GM12891 (cell line): ENCODE measurements around the gene CDH6.

Experiments used
- DNase-seq: peaks from one replicate; pipeline ENCODE4 v3.0.0; 2011; ENCODE audit warnings: low spot score; ENCODE audit not compliant: insufficient read length
- FAIRE-seq: peaks from 2 replicates; lab custom pipeline; 2011; peaks lifted over from hg19 to GRCh38; lab: Jason Lieb, UNC
- PAX5 ChIP-seq: IDR thresholded peaks from 2 replicates; pipeline ENCODE4 v1.6.1; 2011; ENCODE audit warnings: low read length, moderate library complexity, mild to moderate bottlenecking; ENCODE audit not compliant: insufficient read depth, severe bottlenecking
- POLR2A ChIP-seq: IDR thresholded peaks from 2 replicates; pipeline ENCODE4 v1.6.1; 2011; ENCODE audit warnings: low read depth, low read length, control low read depth
- POLR2AphosphoS5 ChIP-seq: IDR thresholded peaks from 2 replicates; pipeline ENCODE4 v1.6.1; 2011; ENCODE audit warnings: low read depth, low read length, control low read depth
- POU2F2 ChIP-seq: IDR thresholded peaks from 2 replicates; pipeline ENCODE4 v1.6.1; 2011; ENCODE audit warnings: low read depth, mild to moderate bottlenecking, control low read depth, low read length, moderate library complexity
- SPI1 ChIP-seq: IDR thresholded peaks from 2 replicates; pipeline ENCODE4 v1.6.1; 2011; ENCODE audit warnings: low read depth, low read length, control low read depth
- TAF1 ChIP-seq: IDR thresholded peaks from 2 replicates; pipeline ENCODE4 v1.6.1; 2011; ENCODE audit warnings: low read depth, low read length, control low read depth

Gene CDH6

DNA sequence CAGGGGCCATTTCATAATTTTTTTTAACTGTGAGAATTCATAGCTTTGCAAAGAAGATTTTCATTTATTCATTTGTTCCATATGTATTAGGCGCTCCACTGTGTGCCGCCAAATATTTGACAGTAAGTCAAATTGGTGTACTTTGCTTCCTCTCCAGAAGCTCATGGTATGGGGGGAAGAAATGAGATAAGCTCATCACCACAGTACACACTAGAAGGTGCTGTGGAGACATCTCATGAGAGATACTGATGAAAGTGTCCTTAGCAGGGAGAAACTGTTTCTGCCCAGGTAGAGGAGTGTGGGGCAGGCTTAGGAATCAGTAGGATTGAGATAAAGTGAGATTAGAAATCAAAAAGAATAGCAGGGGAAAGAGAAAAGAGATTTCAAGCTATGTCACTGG is 136.2 kb downstream of the CDH6 start:
- TF ChIP-seq POLR2A, result no peak
- no peak for TF ChIP-seq PAX5
- TF ChIP-seq POU2F2, result no peak
- no peak for TF ChIP-seq TAF1
- TF ChIP-seq POLR2AphosphoS5, result no peak
- TF ChIP-seq SPI1, result no peak
- DNase-seq (no peak), FAIRE-seq (no peak)

DNA sequence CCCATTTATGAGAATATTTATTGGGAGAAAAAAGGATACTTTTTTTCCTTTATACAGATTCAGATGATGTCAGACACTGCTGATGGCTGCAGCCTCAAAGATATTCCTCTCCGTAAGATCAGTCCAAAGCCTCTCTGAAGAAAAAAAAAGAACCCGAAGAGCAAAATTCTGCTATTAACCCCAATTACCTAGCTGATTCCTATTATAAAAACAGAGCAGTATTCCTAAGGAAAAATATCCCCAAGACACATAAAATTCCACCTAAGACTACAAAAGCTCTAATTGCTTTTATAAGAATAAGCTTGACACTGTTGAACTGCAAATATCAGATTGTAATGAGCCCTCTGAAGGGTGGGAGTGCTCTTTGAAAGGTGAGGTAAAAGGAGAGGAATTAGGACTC is 138.7 kb downstream of the CDH6 start:
- DNase-seq (no peak), FAIRE-seq (no peak)
- no peak for TF ChIP-seq POLR2AphosphoS5
- TF ChIP-seq TAF1, result no peak
- no peak for TF ChIP-seq POU2F2
- TF ChIP-seq SPI1, result no peak
- TF ChIP-seq POLR2A, result no peak
- TF ChIP-seq PAX5, result no peak

DNA sequence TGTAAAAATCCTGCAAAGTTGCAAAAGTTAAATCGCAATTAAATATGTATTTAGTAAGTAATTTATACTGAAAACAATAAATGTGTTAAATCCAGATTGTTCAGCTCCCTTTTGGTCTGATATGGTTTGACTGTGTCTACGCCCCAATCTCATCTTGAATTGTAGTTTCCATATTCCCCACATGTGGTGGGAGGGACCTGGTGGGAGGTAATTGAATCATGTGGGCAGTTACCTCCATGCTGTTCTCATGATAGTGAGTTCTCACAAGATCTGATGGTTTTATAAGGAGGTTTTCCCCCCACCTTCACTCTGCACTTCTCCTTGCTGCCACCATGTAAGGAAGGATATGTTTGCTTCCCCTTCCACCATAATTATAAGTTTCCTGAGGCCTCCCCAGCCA is 140.0 kb downstream of the CDH6 start:
- no peak for TF ChIP-seq SPI1
- TF ChIP-seq PAX5, result no peak
- no peak for TF ChIP-seq TAF1
- no peak for TF ChIP-seq POLR2AphosphoS5
- TF ChIP-seq POLR2A, result no peak
- TF ChIP-seq POU2F2, result no peak
- DNase-seq, result no peak
- no peak for FAIRE-seq

DNA sequence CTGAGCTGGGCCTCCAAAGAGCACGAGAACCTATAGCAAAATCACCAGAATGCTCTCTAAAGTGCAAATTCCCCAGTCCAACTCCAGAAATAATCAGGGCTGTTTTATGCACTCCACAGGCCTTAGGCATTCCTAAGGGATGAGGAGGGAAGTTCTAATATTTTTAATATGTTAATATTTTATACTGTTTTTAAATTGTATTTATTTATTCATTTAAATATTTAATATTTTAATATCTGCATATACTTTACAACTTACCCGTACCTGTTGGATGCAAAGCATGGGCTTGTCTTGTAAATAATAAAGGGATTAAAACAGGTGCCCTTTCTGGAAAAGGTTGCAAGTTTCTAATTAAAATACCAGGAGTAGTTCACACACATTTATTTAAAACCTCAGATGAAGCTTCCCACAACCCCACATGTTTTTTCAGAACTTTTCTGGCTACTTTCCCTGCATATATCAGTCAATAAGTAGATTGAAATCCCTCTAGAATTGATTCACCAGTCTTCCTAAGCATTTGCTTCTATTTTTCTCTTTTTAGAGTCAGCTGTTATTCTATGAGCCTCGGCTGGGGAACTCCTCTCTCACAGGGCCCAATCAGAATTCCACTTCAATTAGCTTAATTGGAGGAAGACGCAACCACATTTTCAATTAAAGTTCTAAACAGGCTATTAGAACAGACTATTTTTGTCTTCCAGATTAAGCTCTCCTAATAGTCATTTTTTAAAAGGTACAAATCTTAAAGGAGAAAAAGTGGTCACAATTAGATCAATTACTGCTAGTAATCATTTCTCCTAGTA is 140.8 kb downstream of the CDH6 start:
- TF ChIP-seq TAF1 (no peak), POU2F2 (no peak), POLR2A (no peak), PAX5 (no peak), SPI1 (no peak), POLR2AphosphoS5 (no peak)
- DNase-seq, result no peak
- FAIRE-seq, result no peak

DNA sequence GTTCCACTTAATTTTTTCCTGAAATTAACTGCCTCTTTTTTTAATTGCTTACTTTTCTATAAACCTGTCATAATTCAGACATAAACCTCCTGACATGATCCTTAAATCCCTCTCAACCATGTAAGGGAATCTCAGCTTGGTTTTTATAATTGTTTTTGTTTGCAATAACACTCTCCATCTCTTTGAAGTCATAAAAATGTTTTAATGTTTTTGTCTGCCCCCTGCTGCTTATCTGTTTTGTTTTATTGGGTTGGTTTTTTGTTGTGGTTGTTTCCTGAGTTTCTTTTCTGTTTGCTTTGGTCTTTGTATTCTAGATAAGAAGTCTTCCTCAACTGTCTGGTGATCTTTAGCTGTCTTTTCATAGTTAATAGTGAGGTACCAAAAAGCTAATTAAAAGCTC is 142.0 kb downstream of the CDH6 start:
- FAIRE-seq (no peak), DNase-seq (no peak)
- no peak for TF ChIP-seq TAF1
- TF ChIP-seq POLR2A, result no peak
- TF ChIP-seq PAX5, result no peak
- TF ChIP-seq POLR2AphosphoS5, result no peak
- no peak for TF ChIP-seq SPI1
- no peak for TF ChIP-seq POU2F2

DNA sequence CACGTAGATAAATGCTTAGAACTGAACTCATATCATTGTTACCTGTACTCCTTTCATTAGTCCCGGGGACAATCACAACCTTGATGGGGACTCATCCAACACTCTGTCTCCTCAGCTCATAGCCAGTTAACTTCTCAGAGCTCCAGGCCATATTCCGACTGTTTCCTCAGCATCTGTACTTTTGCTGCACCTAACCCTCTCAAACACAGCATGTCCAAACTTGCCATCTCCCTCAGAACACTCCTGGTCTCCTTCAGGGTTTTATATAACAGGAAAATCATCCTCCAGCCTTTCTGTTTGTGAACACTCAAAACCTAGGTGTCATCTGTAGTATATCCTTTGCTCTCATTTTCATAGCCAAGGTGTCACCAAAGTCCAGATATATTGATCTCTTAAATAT is 150.5 kb downstream of the CDH6 start:
- FAIRE-seq, result no peak
- DNase-seq, result no peak
- TF ChIP-seq POU2F2 (no peak), TAF1 (no peak), POLR2A (no peak), SPI1 (no peak), POLR2AphosphoS5 (no peak), PAX5 (no peak)

DNA sequence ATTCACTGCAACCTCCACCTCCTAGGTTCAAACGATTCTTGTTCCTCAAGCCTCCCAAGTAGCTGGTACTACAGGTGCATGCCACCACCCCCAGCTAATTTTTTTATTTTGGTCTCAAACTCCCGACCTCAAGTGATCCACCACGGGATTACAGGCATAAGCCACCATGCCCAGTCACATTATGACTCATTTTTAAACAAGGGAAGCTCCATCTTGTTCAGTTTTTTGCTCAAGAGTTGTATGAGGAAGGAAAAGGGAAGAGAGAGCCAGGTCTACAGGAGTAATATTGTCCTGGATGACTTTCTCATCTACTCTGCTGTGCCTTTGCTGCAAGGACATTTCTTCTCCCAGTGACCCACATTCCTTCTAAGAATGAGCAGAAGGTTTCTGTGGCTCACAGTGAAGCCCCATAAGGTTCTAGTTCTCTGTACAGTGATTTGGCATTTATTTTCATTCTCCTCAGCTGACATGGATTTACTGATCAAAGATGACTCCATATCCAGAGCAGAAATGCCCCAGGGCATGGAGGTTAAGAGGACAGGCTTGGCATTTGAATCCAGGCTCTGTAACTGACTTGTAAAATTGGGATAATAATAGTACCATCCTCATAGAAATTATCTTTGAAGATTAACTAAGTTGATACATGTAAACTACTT is 153.5 kb downstream of the CDH6 start:
- no peak for FAIRE-seq
- TF ChIP-seq TAF1 (no peak), SPI1 (no peak), PAX5 (no peak), POLR2AphosphoS5 (no peak), POU2F2 (no peak), POLR2A (no peak)
- no peak for DNase-seq

DNA sequence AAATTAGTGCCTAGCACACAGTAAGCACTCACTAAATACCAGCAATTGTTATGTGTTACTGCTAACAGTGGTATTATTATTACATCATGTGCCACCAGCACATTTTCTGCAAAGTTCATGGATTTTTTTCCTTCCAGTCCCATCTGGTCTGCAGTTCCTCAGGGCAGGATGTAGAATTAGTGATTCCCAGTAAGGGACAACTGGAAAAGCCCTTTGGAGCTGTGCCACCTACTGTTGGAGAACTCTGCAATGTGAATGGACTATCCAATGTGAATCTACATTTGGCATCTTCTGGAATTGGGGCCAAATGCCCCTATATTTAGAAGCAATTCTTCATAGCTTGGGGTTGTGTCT is 154.0 kb downstream of the CDH6 start:
- FAIRE-seq (no peak), DNase-seq (no peak)
- TF ChIP-seq POLR2A (no peak), PAX5 (no peak), POU2F2 (no peak), POLR2AphosphoS5 (no peak)

DNA sequence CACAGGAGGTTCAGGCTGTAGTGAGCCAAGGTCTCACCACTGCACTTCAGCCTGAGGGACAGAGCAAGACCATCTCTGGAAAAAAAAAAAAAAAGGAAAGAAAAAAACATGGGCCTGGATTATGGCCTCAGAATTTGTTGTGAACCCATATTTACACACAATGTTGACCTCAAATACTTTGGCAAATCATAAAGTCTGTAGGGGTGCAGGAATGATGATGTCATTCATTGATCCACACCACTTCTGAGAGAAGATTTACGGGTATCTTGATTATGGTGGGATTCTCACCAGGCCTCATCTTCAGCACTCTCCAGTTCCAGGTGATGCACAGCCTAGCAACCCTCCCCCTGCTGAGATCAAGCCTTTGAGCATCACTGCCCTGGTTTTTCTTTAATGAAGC is 156.9 kb downstream of the CDH6 start:
- TF ChIP-seq POLR2A, result no peak
- no peak for TF ChIP-seq TAF1
- no peak for TF ChIP-seq POLR2AphosphoS5
- no peak for TF ChIP-seq SPI1
- no peak for TF ChIP-seq PAX5
- TF ChIP-seq POU2F2, result no peak
- no peak for DNase-seq
- FAIRE-seq, result no peak

DNA sequence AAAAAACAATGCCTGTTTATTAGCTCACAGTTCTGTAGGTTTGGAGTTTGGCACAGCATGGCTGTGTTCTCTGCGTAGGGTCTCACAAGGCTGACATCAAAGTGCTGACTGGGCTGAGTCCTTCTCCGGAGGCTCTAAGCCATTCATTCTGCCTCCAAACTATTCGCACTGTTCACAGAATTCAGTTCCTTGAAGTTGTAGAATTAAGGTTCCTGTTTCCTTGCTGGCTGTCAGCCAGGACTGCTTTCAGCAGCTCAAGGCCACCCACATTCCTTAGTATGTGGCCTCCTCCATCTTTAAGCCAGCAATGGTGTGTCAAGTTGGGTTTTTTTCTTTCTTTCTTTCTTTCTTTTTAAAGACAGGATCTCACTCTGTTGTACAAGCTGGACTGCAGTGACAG is 161.9 kb downstream of the CDH6 start:
- TF ChIP-seq POU2F2, result no peak
- FAIRE-seq (no peak), DNase-seq (no peak)

DNA sequence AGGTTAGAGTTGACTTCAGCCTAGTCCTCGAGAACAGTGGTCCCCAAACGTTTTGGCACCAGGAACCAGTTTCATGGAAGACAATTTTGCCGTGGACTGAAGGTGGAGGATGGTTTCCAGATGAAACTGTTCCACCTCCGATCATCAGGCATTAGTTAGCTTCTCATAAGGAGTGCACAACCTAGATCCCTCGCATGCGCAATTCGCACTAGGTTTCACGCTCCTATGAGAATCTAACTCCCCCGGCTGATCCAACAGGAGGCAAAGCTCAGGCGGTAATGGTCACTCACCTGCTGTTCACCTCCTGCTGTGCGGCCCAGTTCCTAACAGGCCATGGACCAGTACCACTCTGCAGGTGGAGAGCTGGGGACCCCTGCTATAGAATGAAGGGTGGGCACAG is 163.6 kb downstream of the CDH6 start:
- DNase-seq (no peak), FAIRE-seq (no peak)
- no peak for TF ChIP-seq POLR2A
- no peak for TF ChIP-seq SPI1
- no peak for TF ChIP-seq POLR2AphosphoS5
- TF ChIP-seq POU2F2, result no peak
- no peak for TF ChIP-seq TAF1
- TF ChIP-seq PAX5, result no peak
